Duodenal mucosa (tissue), 2 donors: ENCODE measurements around the gene SASH1.

ENCODE experiments used
- H3K27ac ChIP-seq: one replicate; pipeline ENCODE4 v1.7.0; 2013; ENCODE audit warnings: low read depth, low read length
- H3K27me3 ChIP-seq, 2 donors: one replicate each; pipeline ENCODE4 v1.7.0; 2013; ENCODE audit warnings: low read length in 2 of 2, control low read depth in 1 of 2; ENCODE audit not compliant: insufficient read depth in 2 of 2, control insufficient read depth in 1 of 2
- H3K36me3 ChIP-seq, 2 donors: one replicate each; pipeline ENCODE4 v1.7.0; 2013; ENCODE audit warnings: low read length in 2 of 2, control low read depth in 1 of 2; ENCODE audit not compliant: insufficient read depth in 2 of 2, control insufficient read depth in 1 of 2
- H3K4me1 ChIP-seq, 2 donors: one replicate each; pipeline ENCODE4 v1.7.0; 2013; ENCODE audit warnings: low read length in 2 of 2, control low read depth in 1 of 2; ENCODE audit not compliant: insufficient read depth in 2 of 2, control insufficient read depth in 1 of 2
- H3K4me3 ChIP-seq, 2 donors: one replicate each; pipeline ENCODE4 v1.7.0; 2013; ENCODE audit warnings: low read length in 2 of 2, low read depth in 1 of 2
- H3K9ac ChIP-seq, 2 donors: one replicate each; pipeline ENCODE4 v1.7.0; 2013; ENCODE audit warnings: low read length in 2 of 2, low read depth in 1 of 2
- H3K9me3 ChIP-seq, 2 donors: one replicate each; pipeline ENCODE4 v1.7.0; 2013; ENCODE audit warnings: low read length in 2 of 2, control low read depth in 1 of 2; ENCODE audit not compliant: control insufficient read depth in 1 of 2

Gene SASH1

DNA sequence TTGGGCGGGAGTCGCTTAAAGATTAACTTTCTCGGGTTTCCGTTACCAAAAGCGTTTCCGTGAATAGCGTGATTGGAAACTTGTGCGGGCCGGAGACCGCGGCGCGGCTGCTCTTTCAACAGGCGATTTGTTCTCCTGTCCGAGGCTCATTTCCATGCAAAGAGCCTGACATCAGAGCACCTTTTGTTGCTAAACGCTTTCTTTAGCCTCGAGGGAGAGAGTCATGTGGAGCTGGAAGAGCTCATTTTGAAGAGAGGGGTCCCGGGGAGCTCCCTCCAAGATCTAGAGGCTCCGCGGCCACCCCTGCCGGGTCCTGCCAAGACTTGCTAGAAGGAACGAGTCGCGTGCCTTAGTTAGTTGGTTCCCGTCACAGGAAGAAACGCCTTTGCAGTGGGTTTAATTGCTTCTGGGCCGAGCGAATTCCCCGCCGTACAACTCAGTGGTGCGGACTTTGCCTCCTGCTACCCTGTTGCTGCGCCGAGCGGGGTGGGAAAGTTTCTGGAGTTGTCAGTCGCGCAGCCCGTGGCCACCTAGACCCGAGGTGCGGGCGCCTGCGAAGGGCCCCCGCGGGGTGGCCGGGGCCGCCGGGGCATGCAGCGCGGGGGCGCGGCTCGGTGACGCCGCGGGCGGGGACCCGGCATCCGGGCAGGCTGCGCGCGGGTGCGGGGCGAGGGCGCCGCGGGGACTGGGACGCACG lies at the start of gene SASH1:
SASH1 (plus strand) TSS at position 489 of the 697 bp plus-strand sequence. CDS start 230 bp downstream, outside the sequence.
- Histone ChIP-seq H3K9ac (peak within 1 kb of the TSS; percentile 66 to 78), H3K4me1 (peaks cover 8 to 10% of the 10 kb centered on the region in 2 donors), H3K9me3 (no peaks in the 10 kb centered on the region), H3K27ac (peak within 1 kb of the TSS; percentile 62), H3K36me3 (no peaks in the 10 kb centered on the region), H3K27me3 (no peaks in the 10 kb centered on the region), H3K4me3 (peak within 1 kb of the TSS; percentile 79 to 83)

GRCh38 chr6:148293181-148293995 lies 49.2 kb upstream of the SASH1 start:
- Histone ChIP-seq H3K36me3 (no peaks in the 10 kb centered on the region), H3K9me3 (no peaks in the 10 kb centered on the region), H3K4me3 (no peak overlapping the region), H3K27me3 (no peaks in the 10 kb centered on the region), H3K27ac (no peak overlapping the region), H3K4me1 (no peaks in the 10 kb centered on the region), H3K9ac (no peak overlapping the region)

DNA sequence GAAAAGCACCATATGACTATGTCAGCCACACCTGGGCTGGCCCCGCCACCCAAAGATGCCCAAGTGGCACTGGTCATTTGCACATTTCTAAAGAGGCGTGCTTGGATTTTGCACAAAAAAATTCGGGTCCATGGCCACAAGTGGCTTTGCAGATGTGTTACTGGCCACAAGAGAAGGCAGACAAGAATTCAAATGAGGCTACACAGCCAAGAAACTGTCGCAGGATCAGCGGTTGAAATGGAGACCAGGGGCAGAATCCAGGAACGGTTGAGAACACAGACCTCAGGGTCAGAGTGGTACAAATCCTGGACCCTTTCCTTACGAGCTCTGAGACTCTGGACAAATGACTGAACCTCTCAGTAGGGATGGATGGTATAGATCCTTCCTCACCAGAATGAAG lies 48.6 kb upstream of the SASH1 start:
- Histone ChIP-seq H3K36me3 (no peaks in the 10 kb centered on the region), H3K9me3 (no peaks in the 10 kb centered on the region), H3K4me3 (no peak overlapping the region), H3K9ac (no peak overlapping the region), H3K27me3 (no peaks in the 10 kb centered on the region), H3K27ac (no peak overlapping the region), H3K4me1 (no peaks in the 10 kb centered on the region)

GRCh38 chr6:148295261-148295887 lies 47.3 kb upstream of the SASH1 start:
- Histone ChIP-seq H3K9ac (no peak overlapping the region), H3K36me3 (no peaks in the 10 kb centered on the region), H3K4me3 (no peak overlapping the region), H3K4me1 (no peaks in the 10 kb centered on the region), H3K27me3 (no peaks in the 10 kb centered on the region), H3K9me3 (no peaks in the 10 kb centered on the region), H3K27ac (no peak overlapping the region)

- H3K4me1 ChIP-seq, result no peaks in the 10 kb centered on the region
- no peaks in the 10 kb centered on the region for H3K9me3 ChIP-seq
- H3K27me3 ChIP-seq, result no peaks in the 10 kb centered on the region
- no peak overlapping the region for H3K9ac ChIP-seq
- no peaks in the 10 kb centered on the region for H3K36me3 ChIP-seq
- H3K4me3 ChIP-seq, result no peak overlapping the region
- no peak overlapping the region for H3K27ac ChIP-seq
These were observed 45.9 kb upstream of the SASH1 start for GRCh38 chr6:148296771-148297170.

DNA sequence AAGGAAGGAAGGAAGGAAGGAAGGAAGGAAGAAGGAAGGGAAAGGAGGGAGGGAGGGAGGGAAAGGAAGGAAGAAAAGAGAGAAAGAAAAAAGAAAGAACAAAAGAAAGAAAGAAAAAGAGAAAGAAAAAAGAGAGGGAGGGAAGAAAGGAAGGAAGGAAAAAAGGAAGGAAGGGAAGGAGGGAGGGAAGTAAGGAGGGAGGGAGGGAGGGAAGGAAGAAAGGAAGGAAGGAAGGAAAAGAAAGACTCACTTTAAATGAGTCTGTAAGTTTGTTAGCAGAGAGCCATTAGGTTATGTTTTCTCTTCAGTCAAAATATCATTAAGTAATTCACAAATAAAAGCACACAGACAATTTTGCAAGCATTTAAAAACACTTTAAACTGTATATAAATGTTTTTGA lies 44.0 kb upstream of the SASH1 start:
- Histone ChIP-seq H3K4me1 (no peaks in the 10 kb centered on the region), H3K36me3 (no peaks in the 10 kb centered on the region), H3K27me3 (no peaks in the 10 kb centered on the region), H3K27ac (no peak overlapping the region), H3K9ac (no peak overlapping the region), H3K4me3 (no peak overlapping the region), H3K9me3 (no peaks in the 10 kb centered on the region)

GRCh38 chr6:148303616-148304015 lies 39.0 kb upstream of the SASH1 start:
- Histone ChIP-seq H3K4me3 (no peak overlapping the region), H3K9ac (no peak overlapping the region), H3K36me3 (no peaks in the 10 kb centered on the region), H3K27ac (no peak overlapping the region), H3K27me3 (no peaks in the 10 kb centered on the region), H3K4me1 (no peaks in the 10 kb centered on the region), H3K9me3 (no peaks in the 10 kb centered on the region)

DNA sequence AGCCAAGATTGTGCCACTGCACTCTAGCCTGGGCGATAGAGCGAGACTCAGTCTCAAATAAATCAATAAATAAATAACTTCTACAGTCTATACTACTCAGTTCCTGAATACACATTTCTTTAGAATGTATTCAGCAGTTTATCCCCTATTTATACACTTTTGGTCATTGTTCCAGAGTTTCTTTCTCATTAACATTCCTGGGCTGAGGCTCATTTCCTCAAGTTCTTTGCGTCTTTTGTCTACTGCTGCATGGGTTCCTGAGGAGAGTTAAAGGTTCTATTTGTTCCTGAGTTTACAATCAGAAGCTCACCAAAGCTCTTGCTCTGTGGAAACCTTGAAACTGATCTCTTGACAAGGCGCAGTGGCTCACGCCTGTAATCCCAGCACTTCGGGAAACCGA lies 37.7 kb upstream of the SASH1 start:
- no peaks in the 10 kb centered on the region for H3K36me3 ChIP-seq
- H3K4me3 ChIP-seq, result no peak overlapping the region
- H3K4me1 ChIP-seq, result no peaks in the 10 kb centered on the region
- H3K9ac ChIP-seq, result no peak overlapping the region
- no peaks in the 10 kb centered on the region for H3K27me3 ChIP-seq
- H3K9me3 ChIP-seq, result no peaks in the 10 kb centered on the region
- H3K27ac ChIP-seq, result no peak overlapping the region

- H3K4me1 ChIP-seq, result no peaks in the 10 kb centered on the region
- no peak overlapping the region for H3K4me3 ChIP-seq
- H3K36me3 ChIP-seq, result no peaks in the 10 kb centered on the region
- no peaks in the 10 kb centered on the region for H3K9me3 ChIP-seq
- H3K9ac ChIP-seq, result no peak overlapping the region
- no peak overlapping the region for H3K27ac ChIP-seq
- no peaks in the 10 kb centered on the region for H3K27me3 ChIP-seq
These were observed 36.4 kb upstream of the SASH1 start for GRCh38 chr6:148306286-148306685.

DNA sequence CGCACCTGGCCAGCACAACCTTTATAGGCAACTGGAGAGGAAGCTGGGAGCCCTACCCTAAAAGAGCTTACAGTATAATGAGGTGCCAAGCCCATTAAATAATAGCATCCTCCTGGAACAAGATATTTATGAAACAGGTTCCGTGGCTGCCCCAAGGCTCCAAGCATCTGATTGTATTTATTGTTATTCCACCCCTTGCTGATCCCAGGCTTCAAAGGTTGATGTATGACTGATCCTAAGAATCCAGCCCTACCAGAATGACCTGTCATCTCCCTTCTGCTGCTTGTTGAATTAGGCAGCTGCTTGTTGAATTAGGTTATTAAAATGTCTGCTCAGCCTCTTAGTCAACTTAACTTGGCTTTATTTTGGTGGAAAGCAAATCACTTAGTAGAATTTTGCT lies 35.2 kb upstream of the SASH1 start:
- Histone ChIP-seq H3K27me3 (no peaks in the 10 kb centered on the region), H3K4me1 (no peaks in the 10 kb centered on the region), H3K27ac (no peak overlapping the region), H3K4me3 (no peak overlapping the region), H3K9me3 (no peaks in the 10 kb centered on the region), H3K36me3 (no peaks in the 10 kb centered on the region), H3K9ac (no peak overlapping the region)
